KMS-11 (cell line): ENCODE measurements around the gene NMD3.

ENCODE experiments used
- H2AFZ ChIP-seq: fragments of 200-600 bp; sonication (generic); 2 replicates; pipeline ENCODE4 v1.6.1; 2016; ENCODE audit warnings: antibody characterized with exemption, mixed run types, low read depth
- H3K27ac ChIP-seq: fragments of 200-600 bp; sonication (generic); 2 replicates; pipeline ENCODE4 v1.6.1; 2016; ENCODE audit warnings: mild to moderate bottlenecking, mixed run types
- H3K27me3 ChIP-seq: fragments of 200-600 bp; sonication (generic); 2 replicates; pipeline ENCODE4 v1.6.1; 2017; ENCODE audit warnings: mild to moderate bottlenecking, low read depth, mixed run types, moderate library complexity; ENCODE audit not compliant: insufficient read depth
- H3K36me3 ChIP-seq: fragments of 200-600 bp; sonication (generic); 2 replicates; pipeline ENCODE4 v1.6.1; 2017; ENCODE audit warnings: mild to moderate bottlenecking, mixed run types; ENCODE audit not compliant: insufficient read depth
- H3K4me1 ChIP-seq: fragments of 200-600 bp; sonication (generic); 2 replicates; pipeline ENCODE4 v1.6.1; 2016; ENCODE audit warnings: mild to moderate bottlenecking, low read depth, mixed run types; ENCODE audit not compliant: poor library complexity, severe bottlenecking
- H3K4me2 ChIP-seq: fragments of 200-600 bp; sonication (generic); 2 replicates; pipeline ENCODE4 v1.7.0; 2016; ENCODE audit warnings: mild to moderate bottlenecking, mixed run types
- H3K4me3 ChIP-seq: fragments of 200-600 bp; sonication (generic); IDR thresholded peaks from 2 replicates; pipeline ENCODE4 v1.6.1; 2017; ENCODE audit warnings: low read depth, low read length, mixed read lengths; ENCODE audit not compliant: insufficient read depth
- H3K79me2 ChIP-seq: fragments of 200-600 bp; sonication (generic); 2 replicates; pipeline ENCODE4 v1.6.1; 2016; ENCODE audit warnings: low read depth, mixed run types; ENCODE audit not compliant: insufficient read depth
- H3K9ac ChIP-seq: fragments of 200-600 bp; sonication (generic); 2 replicates; pipeline ENCODE4 v1.6.1; 2016; ENCODE audit warnings: mild to moderate bottlenecking, mixed run types
- H4K20me1 ChIP-seq: fragments of 200-600 bp; sonication (generic); 2 replicates; pipeline ENCODE4 v1.6.1; 2016; ENCODE audit warnings: mild to moderate bottlenecking, mixed run types; ENCODE audit not compliant: insufficient read depth
- CTCF ChIP-seq: fragments of 200-600 bp; sonication (generic); conservative IDR thresholded peaks from 2 replicates; pipeline ENCODE4 v1.6.1; 2017; ENCODE audit warnings: low read depth, mild to moderate bottlenecking, antibody characterized with exemption, low read length, moderate library complexity, mixed read lengths

The NMD3 gene

DNA sequence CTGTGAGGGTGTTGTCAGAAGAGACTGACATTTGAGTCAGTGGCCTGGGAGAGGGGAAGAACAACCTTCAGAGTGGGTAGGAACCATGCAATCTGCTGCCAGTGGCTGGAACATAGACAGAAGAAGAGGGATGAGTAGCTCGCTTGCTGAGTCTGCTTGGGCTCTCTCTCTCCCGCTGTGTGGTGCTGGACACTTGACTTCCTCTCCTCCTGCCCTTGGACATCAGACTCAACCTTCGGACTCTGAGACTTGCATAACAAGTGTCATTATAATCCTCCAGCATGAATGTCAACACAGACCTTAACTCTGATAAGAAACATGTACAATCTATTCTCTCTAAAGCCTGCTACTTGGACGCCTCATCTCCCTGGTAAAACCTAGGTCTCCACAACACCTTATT lies 5.9 kb upstream of the NMD3 start:
- Histone ChIP-seq H3K9ac (no peak overlapping the region), H3K27me3 (no peaks in the 10 kb centered on the region)
- no peak for TF ChIP-seq CTCF

DNA sequence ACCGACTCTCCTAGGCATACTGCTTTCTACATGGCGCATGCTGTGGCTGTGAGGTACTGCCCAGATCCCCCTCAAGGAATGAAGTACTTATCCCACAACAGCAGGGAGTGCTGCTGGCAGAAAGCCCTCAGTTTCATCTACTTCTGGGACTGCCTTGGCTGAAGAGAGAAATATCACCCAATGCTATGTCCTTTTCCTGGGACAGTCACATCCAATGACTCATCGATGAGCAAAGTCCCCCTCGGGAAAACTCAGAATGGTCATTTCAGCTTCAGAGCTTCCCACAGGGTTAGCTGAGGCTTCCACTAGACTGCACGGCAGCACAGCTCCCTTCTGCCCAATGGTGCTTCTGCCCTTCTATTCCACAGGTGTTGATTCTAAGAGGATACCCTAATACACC lies 3.6 kb upstream of the NMD3 start:
- Histone ChIP-seq H2AFZ (no peak overlapping the region), H3K27me3 (no peaks in the 10 kb centered on the region), H3K4me3 (no peak overlapping the region), H4K20me1 (no peaks in the 10 kb centered on the region), H3K9ac (no peak overlapping the region), H3K79me2 (peaks cover 7% of the 10 kb centered on the region), H3K27ac (no peak overlapping the region), H3K4me1 (peaks cover 9% of the 10 kb centered on the region), H3K36me3 (no peaks in the 10 kb centered on the region), H3K4me2 (no peak overlapping the region)
- no peak for TF ChIP-seq CTCF

More for the DNA sequence above, 5.9 kb upstream of the NMD3 start:
- Histone ChIP-seq H3K4me2 (no peak overlapping the region), H3K4me1 (no peaks in the 10 kb centered on the region), H3K79me2 (no peaks in the 10 kb centered on the region), H3K4me3 (no peak overlapping the region), H3K27ac (no peak overlapping the region), H3K36me3 (no peaks in the 10 kb centered on the region), H2AFZ (no peak overlapping the region), H4K20me1 (no peaks in the 10 kb centered on the region)

GRCh38 chr3:161219495-161219894 lies 1.6 kb upstream of the NMD3 start:
- Histone ChIP-seq H4K20me1 (peaks cover 7% of the 10 kb centered on the region; the same call in 1 of the 2 replicates), H3K4me1 (peaks cover 28% of the 10 kb centered on the region), H3K36me3 (no peaks in the 10 kb centered on the region), H2AFZ (no peak overlapping the region), H3K27me3 (no peaks in the 10 kb centered on the region), H3K4me3 (no peak overlapping the region), H3K9ac (no peak overlapping the region), H3K4me2 (no peak overlapping the region), H3K27ac (no peak overlapping the region), H3K79me2 (peaks cover 27% of the 10 kb centered on the region)
- TF ChIP-seq CTCF: no peak

GRCh38 chr3:161221806-161222600 lies 892 bp downstream of the NMD3 start:
- Histone ChIP-seq H3K79me2 (peaks cover 39% of the 10 kb centered on the region), H3K4me3 (peak overlapping the region; percentile 61)

More at GRCh38 chr3:161221806-161222600, 892 bp downstream of the NMD3 start:
- Histone ChIP-seq H3K27me3 (no peaks in the 10 kb centered on the region), H4K20me1 (peaks cover 7% of the 10 kb centered on the region; the same call in 1 of the 2 replicates), H3K27ac (peak overlapping the region; percentile 68; the same call in 1 of the 2 replicates), H3K4me1 (peaks cover 28% of the 10 kb centered on the region), H3K9ac (peak overlapping the region; percentile 92), H2AFZ (peak overlapping the region; percentile 86), H3K36me3 (no peaks in the 10 kb centered on the region; the same call in 1 of the 2 replicates), H3K4me2 (peak overlapping the region; percentile 83)
- TF ChIP-seq CTCF: no peak
